GM06990 (cell line): ENCODE results near the gene KCNH5.
A peak's percentile ranks its signal among the peaks of the same experiment; 100 is the strongest.

ENCODE experiments used
- DNase-seq: peaks from one replicate; pipeline ENCODE4 v3.0.0-alpha.2; 2011; ENCODE audit not compliant: insufficient read length; ENCODE audit errors: extremely low read depth
- H3K27me3 ChIP-seq: replicated peaks from 2 replicates; pipeline ENCODE4 v1.6.0; 2011; ENCODE audit warnings: low read length; ENCODE audit not compliant: control insufficient read depth, insufficient read depth
- H3K36me3 ChIP-seq: 2 replicates; pipeline ENCODE4 v1.5.1; 2011; ENCODE audit warnings: low read length; ENCODE audit not compliant: control insufficient read depth, insufficient read depth
- H3K4me3 ChIP-seq: replicated peaks from 2 replicates; pipeline ENCODE4 v1.5.1; 2011; ENCODE audit warnings: low read depth, mild to moderate bottlenecking, control low read depth, low read length
- CTCF ChIP-seq: IDR thresholded peaks from 2 replicates; pipeline ENCODE4 v1.5.1; 2011; ENCODE audit warnings: low read length, control low read depth, mild to moderate bottlenecking, inconsistent platforms; ENCODE audit not compliant: insufficient read depth, poor library complexity, severe bottlenecking

KCNH5 gene

DNA sequence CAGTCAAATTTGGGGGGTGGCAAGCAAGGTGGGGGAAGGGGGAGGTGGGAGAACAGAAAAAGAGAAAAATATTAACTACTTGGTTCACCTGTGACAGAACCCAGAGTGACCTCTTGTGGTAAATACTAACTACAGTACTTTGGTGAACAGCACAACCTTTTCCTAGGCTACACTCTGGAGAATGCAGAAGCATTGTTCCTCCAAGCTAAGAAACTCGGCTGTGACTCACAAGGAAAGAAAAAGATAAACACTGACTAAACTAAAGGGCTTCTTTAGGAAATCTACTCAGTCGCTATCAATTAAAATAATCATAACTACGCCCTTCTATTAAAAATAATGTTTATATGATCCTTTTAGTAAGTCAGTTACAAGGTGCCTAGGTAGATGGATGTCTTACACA, 5.4 kb downstream of the KCNH5 start:
- peak; percentile 21 for TF ChIP-seq CTCF
- no peaks in the 10 kb centered on the region for H3K27me3 ChIP-seq
- H3K36me3 ChIP-seq = no peaks in the 10 kb centered on the region
- DNase-seq = no peak
- no peak overlapping the region for H3K4me3 ChIP-seq

GRCh38 chr14:63032641-63033040, 12.6 kb downstream of the KCNH5 start:
- no peak for TF ChIP-seq CTCF
- Histone ChIP-seq H3K36me3 (no peaks in the 10 kb centered on the region), H3K27me3 (no peaks in the 10 kb centered on the region)

GRCh38 chr14:63032076-63032475, 13.2 kb downstream of the KCNH5 start:
- Histone ChIP-seq H3K4me3 (no peak overlapping the region), H3K36me3 (no peaks in the 10 kb centered on the region), H3K27me3 (no peaks in the 10 kb centered on the region)
- no peak for DNase-seq
- TF ChIP-seq CTCF = no peak

More at GRCh38 chr14:63032641-63033040, 12.6 kb downstream of the KCNH5 start:
- DNase-seq = no peak
- no peak overlapping the region for H3K4me3 ChIP-seq

GRCh38 chr14:63030113-63030512, 15.1 kb downstream of the KCNH5 start:
- DNase-seq = no peak
- no peaks in the 10 kb centered on the region for H3K27me3 ChIP-seq
- H3K36me3 ChIP-seq = no peaks in the 10 kb centered on the region
- TF ChIP-seq CTCF = no peak
- H3K4me3 ChIP-seq = no peak overlapping the region

GRCh38 chr14:63027719-63028118, 17.5 kb downstream of the KCNH5 start:
- TF ChIP-seq CTCF = no peak
- no peaks in the 10 kb centered on the region for H3K27me3 ChIP-seq
- H3K36me3 ChIP-seq = no peaks in the 10 kb centered on the region
- no peak for DNase-seq
- no peak overlapping the region for H3K4me3 ChIP-seq

DNA sequence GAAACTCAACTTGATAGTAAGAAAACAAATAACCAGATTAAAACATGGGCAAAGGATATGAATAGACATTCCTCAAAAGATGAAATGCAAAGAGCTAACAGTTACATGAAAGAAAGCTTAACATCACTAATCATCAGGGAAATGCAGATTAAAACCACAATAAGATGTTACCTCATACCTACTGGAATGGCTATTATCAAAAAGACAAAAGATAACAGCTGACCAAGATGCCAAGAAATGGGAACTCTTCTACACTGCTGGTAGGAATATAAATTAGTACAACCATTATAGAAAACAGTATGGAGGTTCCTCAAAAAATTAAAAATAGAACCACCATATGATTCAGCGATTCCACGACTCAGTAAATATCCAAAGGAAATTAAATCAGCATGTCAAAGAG, 18.8 kb downstream of the KCNH5 start:
- Histone ChIP-seq H3K36me3 (no peaks in the 10 kb centered on the region), H3K27me3 (no peaks in the 10 kb centered on the region), H3K4me3 (no peak overlapping the region)
- DNase-seq = no peak
- no peak for TF ChIP-seq CTCF
